A549 (cell line): ENCODE data around the gene LSM7. TPM values are rescaled to one million over a fixed set of nuclear protein-coding genes. Genes with fewer than 3 reads are reported as not detected.

ENCODE experiments used
- ATAC-seq, 2 experiments: fragments of 200-7000 bp in 1 of 2; fragments of >200 bp in 1 of 2; cut with Nextera tagmentation in 1 of 2; cut with Tn5 transposase in 1 of 2; 3 replicates each; pipeline versions ENCODE4 v1.8.0 to v1.9.1; 2018 to 2020; ENCODE audit warnings: mild to moderate bottlenecking in 1 of 2, moderate library complexity in 1 of 2
- CTCF ChIA-PET: fragments of 300-600 bp; sonication (Branson Sonifier 250); formaldehyde crosslinking; extraction: SDS; loops from one replicate; lab custom pipeline; 2021; ENCODE audit warnings: antibody characterized with exemption, inconsistent platforms; lab: Yijun Ruan, JAX
- POLR2A ChIA-PET: fragments of 350-600 bp; formaldehyde crosslinking; extraction: SDS; loops from one replicate; lab custom pipeline; 2021; ENCODE audit warnings: antibody characterized with exemption, inconsistent platforms; lab: Yijun Ruan, JAX
- DNase-seq, 2 experiments: peaks; one replicate each; pipeline versions ENCODE4 v3.0.0 to v3.0.0-alpha.2; 2011 to 2016; ENCODE audit warnings: low read depth in 1 of 2, low spot score in 1 of 2
- FAIRE-seq: peaks from 2 replicates; lab custom pipeline; 2011; peaks lifted over from hg19 to GRCh38; lab: Jason Lieb, UNC
- H3K27ac ChIP-seq, 2 experiments: fragments of >200 bp; sonication (Bioruptor Twin); formaldehyde crosslinking; 3 replicates each; pipeline ENCODE4 v1.5.1; 2016 to 2017
- H3K4me1 ChIP-seq: fragments of >200 bp; sonication (Bioruptor Twin); formaldehyde crosslinking; 3 replicates; pipeline ENCODE4 v1.6.1; 2016
- H3K4me2 ChIP-seq: fragments of >200 bp; sonication (Bioruptor Twin); formaldehyde crosslinking; 3 replicates; pipeline ENCODE4 v1.6.1; 2016
- H3K4me3 ChIP-seq: fragments of >200 bp; sonication (Bioruptor Twin); formaldehyde crosslinking; 3 replicates; pipeline ENCODE4 v1.5.1; 2016
- H3K9me3 ChIP-seq: fragments of >200 bp; sonication (Bioruptor Twin); formaldehyde crosslinking; 3 replicates; pipeline ENCODE4 v1.6.1; 2016
- CBX2 ChIP-seq: fragments of 200-600 bp; sonication (generic); IDR thresholded peaks from 2 replicates; pipeline ENCODE4 v1.6.1; 2016; ENCODE audit warnings: low read depth, mild to moderate bottlenecking, borderline replicate concordance
- CHD4 ChIP-seq: fragments of 200-600 bp; sonication (generic); IDR thresholded peaks from 2 replicates; pipeline ENCODE4 v1.6.1; 2016; ENCODE audit warnings: antibody characterized with exemption, mild to moderate bottlenecking, borderline replicate concordance
- EHF ChIP-seq: fragments of 250-450 bp; sonication (Bioruptor Pico); IDR thresholded peaks from 2 replicates; pipeline ENCODE4 v1.5.0; 2020; ENCODE audit warnings: mild to moderate bottlenecking
- EP300 ChIP-seq, 2 experiments: fragments of >200 bp; sonication (Bioruptor Twin); formaldehyde crosslinking; IDR thresholded peaks; 2 replicates in 1 of 2; 3 replicates in 1 of 2; pipeline ENCODE4 v1.6.1; 2016 to 2017
- FOSB ChIP-seq: fragments of 250-450 bp; sonication (Bioruptor Pico); IDR thresholded peaks from 2 replicates; pipeline ENCODE4 v1.5.0; 2020; ENCODE audit warnings: mild to moderate bottlenecking, moderate library complexity
- GATA3 ChIP-seq: IDR thresholded peaks from 2 replicates; pipeline ENCODE4 v1.6.1; 2012; ENCODE audit warnings: borderline replicate concordance
- HOXB5 ChIP-seq: fragments of 250-450 bp; sonication (Bioruptor Pico); IDR thresholded peaks from 2 replicates; pipeline ENCODE4 v1.5.0; 2020; ENCODE audit warnings: mild to moderate bottlenecking, moderate library complexity
- JUN ChIP-seq, 2 experiments: fragments of >200 bp; sonication (Bioruptor Twin); formaldehyde crosslinking; IDR thresholded peaks; 2 replicates in 1 of 2; 3 replicates in 1 of 2; pipeline ENCODE4 v1.6.1; 2016 to 2017
- JUNB ChIP-seq: fragments of >200 bp; sonication (Bioruptor Twin); formaldehyde crosslinking; IDR thresholded peaks from 2 replicates; pipeline ENCODE4 v1.6.1; 2016
- KDM5A ChIP-seq: fragments of 200-600 bp; sonication (generic); IDR thresholded peaks from 2 replicates; pipeline ENCODE4 v1.6.1; 2016; ENCODE audit warnings: antibody characterized with exemption, mild to moderate bottlenecking
- MAZ ChIP-seq: fragments of 150-350 bp; IDR thresholded peaks from 2 replicates; pipeline ENCODE4 v1.6.1; 2014; ENCODE audit warnings: antibody characterized with exemption, low read depth, low read length, borderline replicate concordance
- PHF8 ChIP-seq: fragments of 200-600 bp; sonication (generic); IDR thresholded peaks from 2 replicates; pipeline ENCODE4 v1.6.1; 2016; ENCODE audit warnings: low read depth, mild to moderate bottlenecking, antibody characterized with exemption, moderate library complexity, borderline replicate concordance
- RCOR1 ChIP-seq: fragments of 150-350 bp; IDR thresholded peaks from 2 replicates; pipeline ENCODE4 v1.6.1; 2014; ENCODE audit warnings: antibody characterized with exemption, low read length, low read depth
- RFX5 ChIP-seq: fragments of 450-650 bp; IDR thresholded peaks from 2 replicates; pipeline ENCODE4 v1.7.1; 2014; ENCODE audit warnings: antibody characterized with exemption, mild to moderate bottlenecking, moderate library complexity
- SREBF2 ChIP-seq: fragments of 450-650 bp; IDR thresholded peaks from 2 replicates; pipeline ENCODE4 v1.6.1; 2014; ENCODE audit warnings: mild to moderate bottlenecking, moderate library complexity
- TFCP2L1 ChIP-seq: fragments of 250-450 bp; sonication (Bioruptor Pico); IDR thresholded peaks from 2 replicates; pipeline ENCODE4 v1.5.0; 2021; ENCODE audit warnings: mild to moderate bottlenecking
- ZFP36 ChIP-seq: fragments of 450-650 bp; IDR thresholded peaks from 2 replicates; pipeline ENCODE4 v1.6.1; 2014; ENCODE audit warnings: borderline replicate concordance; ENCODE audit not compliant: partially characterized antibody
- WGBS: methylation state at CpG from one replicate; pipeline ENCODE4 v1.1.6; 2017; ENCODE audit errors: missing lambda C conversion rate; 5-methylcytosine and 5-hydroxymethylcytosine counted together
- polyA plus RNA-seq, 4 experiments: library from polyadenylated mRNA; depleted of rRNA in 3 of 4; stranded (reverse); fragments of >200 nt; fragmentation: RNase III in 1 of 4; extraction: RNeasy Plus Mini Kit Qiagen cat#74134 plus additional on column Dnase treatment in 1 of 4; gene quantifications; 2 replicates in 3 of 4; 3 replicates in 1 of 4; pipeline ENCODE4 v1.2.3, GENCODE V29; 2011 to 2017
- TF ChIP-seq, protein P1 (sequence below): fragments of 450-650 bp; IDR thresholded peaks from 2 replicates; pipeline ENCODE4 v1.6.1; 2014; ENCODE audit warnings: antibody characterized with exemption
- TF ChIP-seq, protein P2 (sequence below): fragments of >200 bp; sonication (Bioruptor Twin); formaldehyde crosslinking; IDR thresholded peaks from 3 replicates; pipeline ENCODE4 v1.6.1; 2016
- TF ChIP-seq, protein P3 (sequence below): fragments of >200 bp; sonication (Bioruptor Twin); formaldehyde crosslinking; IDR thresholded peaks from 2 replicates; pipeline ENCODE4 v1.6.1; 2016
- TF ChIP-seq, protein P4 (sequence below): fragments of 250-450 bp; sonication (Bioruptor Pico); IDR thresholded peaks from 2 replicates; pipeline ENCODE4 v1.5.0; 2021; ENCODE audit warnings: mild to moderate bottlenecking, moderate library complexity, borderline replicate concordance
- TF ChIP-seq, protein P5 (sequence below): fragments of 200-600 bp; sonication (generic); IDR thresholded peaks from 2 replicates; pipeline ENCODE4 v1.6.1; 2016; ENCODE audit warnings: antibody characterized with exemption, mild to moderate bottlenecking, moderate library complexity
- TF ChIP-seq, protein P6 (sequence below): IDR thresholded peaks from 2 replicates; pipeline ENCODE4 v1.6.1; 2012

LSM7 gene
- polyA plus RNA-seq, 2 of the 4 experiments (the other 2 are of a cell fraction): 140 to 144 TPM

DNA sequence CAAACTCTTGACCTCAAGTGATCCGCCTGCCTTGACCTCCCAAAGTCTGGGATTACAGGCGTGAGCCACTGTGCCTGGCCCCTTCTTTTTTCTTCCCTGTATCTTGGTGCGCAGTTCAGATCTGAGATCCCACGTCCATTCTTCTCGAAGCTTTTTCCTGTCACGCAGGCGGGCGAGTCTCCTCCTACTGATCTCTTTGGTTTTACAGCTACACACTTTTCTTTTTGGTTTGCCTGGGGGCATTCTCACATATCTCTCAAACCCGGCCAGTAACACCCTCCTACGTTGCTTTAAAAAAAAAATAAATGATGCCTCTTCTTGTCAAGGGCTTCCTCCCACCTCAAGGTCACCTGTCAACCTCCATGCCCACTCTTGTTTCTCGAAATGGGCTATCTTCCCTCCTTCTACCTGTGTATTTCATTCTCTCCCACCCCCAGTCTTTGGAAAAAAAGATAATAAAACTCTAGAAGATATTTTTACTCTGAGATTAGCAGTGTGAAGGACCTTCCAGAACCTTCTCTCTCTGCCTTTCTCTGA is 43.8 kb upstream of the LSM7 start:
- CTCF ChIA-PET: no interaction called here

DNA sequence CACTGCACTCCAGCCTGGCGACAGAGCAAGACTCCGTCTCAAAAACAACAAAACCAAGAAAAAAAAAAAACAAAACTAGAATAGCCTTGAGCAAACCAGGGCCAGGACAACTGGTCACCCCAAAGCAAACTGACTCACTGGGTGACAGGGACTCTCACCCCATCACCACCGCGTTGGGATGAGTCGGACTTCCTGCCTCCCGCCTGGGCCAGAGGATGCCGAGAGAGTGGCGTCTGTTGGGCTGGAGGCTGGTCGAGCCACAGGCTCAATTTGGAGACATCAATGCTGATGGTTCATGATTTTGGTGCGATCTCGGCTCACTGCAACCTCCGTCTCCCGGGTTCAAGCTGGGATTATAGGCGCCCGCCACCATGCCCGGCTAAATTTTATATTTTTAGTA is 43.3 kb upstream of the LSM7 start:
- Histone ChIP-seq H3K4me3 (no peak overlapping the region), H3K4me1 (no peaks in the 10 kb centered on the region), H3K4me2 (no peak overlapping the region), H3K9me3 (no peaks in the 10 kb centered on the region), H3K27ac (no peak overlapping the region)
- no peak for DNase-seq
- TF ChIP-seq SREBF2 (no peak), MAZ (no peak), EP300 (IDR thresholded peaks at IDR 0.05) (no peak), CHD4 (no peak), TFCP2L1 (no peak), FOSB (CRISPR knock-in tag) (no peak), GATA3 (no peak), EHF (no peak), RFX5 (no peak), JUN (IDR thresholded peaks at IDR 0.05) (no peak)
- TF ChIP-seq, protein P1, sequence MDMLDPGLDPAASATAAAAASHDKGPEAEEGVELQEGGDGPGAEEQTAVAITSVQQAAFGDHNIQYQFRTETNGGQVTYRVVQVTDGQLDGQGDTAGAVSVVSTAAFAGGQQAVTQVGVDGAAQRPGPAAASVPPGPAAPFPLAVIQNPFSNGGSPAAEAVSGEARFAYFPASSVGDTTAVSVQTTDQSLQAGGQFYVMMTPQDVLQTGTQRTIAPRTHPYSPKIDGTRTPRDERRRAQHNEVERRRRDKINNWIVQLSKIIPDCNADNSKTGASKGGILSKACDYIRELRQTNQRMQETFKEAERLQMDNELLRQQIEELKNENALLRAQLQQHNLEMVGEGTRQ: no peak
- TF ChIP-seq, protein P2, sequence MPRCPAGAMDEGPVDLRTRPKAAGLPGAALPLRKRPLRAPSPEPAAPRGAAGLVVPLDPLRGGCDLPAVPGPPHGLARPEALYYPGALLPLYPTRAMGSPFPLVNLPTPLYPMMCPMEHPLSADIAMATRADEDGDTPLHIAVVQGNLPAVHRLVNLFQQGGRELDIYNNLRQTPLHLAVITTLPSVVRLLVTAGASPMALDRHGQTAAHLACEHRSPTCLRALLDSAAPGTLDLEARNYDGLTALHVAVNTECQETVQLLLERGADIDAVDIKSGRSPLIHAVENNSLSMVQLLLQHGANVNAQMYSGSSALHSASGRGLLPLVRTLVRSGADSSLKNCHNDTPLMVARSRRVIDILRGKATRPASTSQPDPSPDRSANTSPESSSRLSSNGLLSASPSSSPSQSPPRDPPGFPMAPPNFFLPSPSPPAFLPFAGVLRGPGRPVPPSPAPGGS: no peak
- TF ChIP-seq, protein P3, sequence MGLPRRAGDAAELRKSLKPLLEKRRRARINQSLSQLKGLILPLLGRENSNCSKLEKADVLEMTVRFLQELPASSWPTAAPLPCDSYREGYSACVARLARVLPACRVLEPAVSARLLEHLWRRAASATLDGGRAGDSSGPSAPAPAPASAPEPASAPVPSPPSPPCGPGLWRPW: no peak
- 54% methylated on average over 16 of the region's 16 CpGs for WGBS
- FAIRE-seq: no peak
- ChIA-PET CTCF (interaction anchor here (1.7 kb wide), 1 partner anchor 28 kb away, joined by 4 read pairs; no protein-coding TSS in a partner anchor), POLR2A (no interaction called here)
- peak in 1 of 2 experiments; percentile 44; a peak in 1 of 6 replicates for ATAC-seq

More for the DNA sequence above, 43.8 kb upstream of the LSM7 start:
- ATAC-seq (no peak), FAIRE-seq (no peak), DNase-seq (no peak)
- no peaks in the 10 kb centered on the region for H3K9me3 ChIP-seq
- WGBS: 73% methylated on average over 11 of the region's 11 CpGs
- POLR2A ChIA-PET: no interaction called here
- TF ChIP-seq ZFP36 (no peak), CBX2 (no peak), KDM5A (no peak), JUNB (no peak)
- TF ChIP-seq, protein P4, sequence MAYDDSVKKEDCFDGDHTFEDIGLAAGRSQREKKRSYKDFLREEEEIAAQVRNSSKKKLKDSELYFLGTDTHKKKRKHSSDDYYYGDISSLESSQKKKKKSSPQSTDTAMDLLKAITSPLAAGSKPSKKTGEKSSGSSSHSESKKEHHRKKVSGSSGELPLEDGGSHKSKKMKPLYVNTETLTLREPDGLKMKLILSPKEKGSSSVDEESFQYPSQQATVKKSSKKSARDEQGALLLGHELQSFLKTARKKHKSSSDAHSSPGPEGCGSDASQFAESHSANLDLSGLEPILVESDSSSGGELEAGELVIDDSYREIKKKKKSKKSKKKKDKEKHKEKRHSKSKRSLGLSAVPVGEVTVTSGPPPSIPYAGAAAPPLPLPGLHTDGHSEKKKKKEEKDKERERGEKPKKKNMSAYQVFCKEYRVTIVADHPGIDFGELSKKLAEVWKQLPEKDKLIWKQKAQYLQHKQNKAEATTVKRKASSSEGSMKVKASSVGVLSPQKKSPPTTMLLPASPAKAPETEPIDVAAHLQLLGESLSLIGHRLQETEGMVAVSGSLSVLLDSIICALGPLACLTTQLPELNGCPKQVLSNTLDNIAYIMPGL: no peak
- H3K4me3 ChIP-seq: no peak overlapping the region
- H3K27ac ChIP-seq: no peak overlapping the region
- H3K4me2 ChIP-seq: no peak overlapping the region
- H3K4me1 ChIP-seq: no peaks in the 10 kb centered on the region

DNA sequence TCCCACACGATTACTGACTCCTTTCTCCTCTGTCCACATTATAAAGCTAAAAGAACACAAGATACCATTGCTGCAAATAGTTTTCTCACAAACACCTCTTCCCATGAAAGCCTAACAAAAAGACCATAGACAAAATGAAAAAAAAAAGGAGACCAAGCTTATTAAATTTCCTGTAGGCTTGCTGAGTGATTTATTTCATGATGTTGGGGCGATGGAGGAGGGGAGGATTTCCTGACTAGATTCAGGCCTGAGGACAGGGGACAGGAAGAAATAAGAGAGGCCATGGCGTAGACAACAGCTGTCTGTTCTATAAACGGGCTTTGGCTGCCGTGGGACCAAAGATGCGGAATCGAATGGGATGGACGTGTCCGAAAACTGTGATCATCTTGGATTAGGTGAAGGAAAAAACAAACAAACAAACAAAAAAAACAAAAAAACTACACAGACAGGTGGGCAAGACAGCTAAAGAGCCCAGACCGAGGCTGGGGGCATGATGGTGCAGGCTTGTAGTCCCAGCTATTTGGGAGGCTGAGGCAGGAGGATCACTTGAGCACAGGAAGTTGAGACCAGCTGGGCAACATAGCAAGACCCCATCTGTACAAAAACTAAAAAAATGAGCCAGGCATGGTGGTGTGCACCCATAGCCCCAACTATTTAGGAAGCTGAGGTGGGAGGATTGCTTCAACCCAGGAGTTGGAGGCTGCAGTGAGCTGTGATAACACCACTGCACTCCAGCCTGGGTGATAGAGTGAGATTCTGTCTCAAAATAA is 37.0 kb upstream of the LSM7 start:
- 74% methylated on average over 10 of the region's 10 CpGs for WGBS
- TF ChIP-seq RCOR1 (no peak), HOXB5 (CRISPR knock-in tag) (no peak), PHF8 (no peak)
- TF ChIP-seq, protein P5, sequence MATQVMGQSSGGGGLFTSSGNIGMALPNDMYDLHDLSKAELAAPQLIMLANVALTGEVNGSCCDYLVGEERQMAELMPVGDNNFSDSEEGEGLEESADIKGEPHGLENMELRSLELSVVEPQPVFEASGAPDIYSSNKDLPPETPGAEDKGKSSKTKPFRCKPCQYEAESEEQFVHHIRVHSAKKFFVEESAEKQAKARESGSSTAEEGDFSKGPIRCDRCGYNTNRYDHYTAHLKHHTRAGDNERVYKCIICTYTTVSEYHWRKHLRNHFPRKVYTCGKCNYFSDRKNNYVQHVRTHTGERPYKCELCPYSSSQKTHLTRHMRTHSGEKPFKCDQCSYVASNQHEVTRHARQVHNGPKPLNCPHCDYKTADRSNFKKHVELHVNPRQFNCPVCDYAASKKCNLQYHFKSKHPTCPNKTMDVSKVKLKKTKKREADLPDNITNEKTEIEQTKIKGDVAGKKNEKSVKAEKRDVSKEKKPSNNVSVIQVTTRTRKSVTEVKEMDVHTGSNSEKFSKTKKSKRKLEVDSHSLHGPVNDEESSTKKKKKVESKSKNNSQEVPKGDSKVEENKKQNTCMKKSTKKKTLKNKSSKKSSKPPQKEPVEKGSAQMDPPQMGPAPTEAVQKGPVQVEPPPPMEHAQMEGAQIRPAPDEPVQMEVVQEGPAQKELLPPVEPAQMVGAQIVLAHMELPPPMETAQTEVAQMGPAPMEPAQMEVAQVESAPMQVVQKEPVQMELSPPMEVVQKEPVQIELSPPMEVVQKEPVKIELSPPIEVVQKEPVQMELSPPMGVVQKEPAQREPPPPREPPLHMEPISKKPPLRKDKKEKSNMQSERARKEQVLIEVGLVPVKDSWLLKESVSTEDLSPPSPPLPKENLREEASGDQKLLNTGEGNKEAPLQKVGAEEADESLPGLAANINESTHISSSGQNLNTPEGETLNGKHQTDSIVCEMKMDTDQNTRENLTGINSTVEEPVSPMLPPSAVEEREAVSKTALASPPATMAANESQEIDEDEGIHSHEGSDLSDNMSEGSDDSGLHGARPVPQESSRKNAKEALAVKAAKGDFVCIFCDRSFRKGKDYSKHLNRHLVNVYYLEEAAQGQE: no peak
- TF ChIP-seq, protein P6, sequence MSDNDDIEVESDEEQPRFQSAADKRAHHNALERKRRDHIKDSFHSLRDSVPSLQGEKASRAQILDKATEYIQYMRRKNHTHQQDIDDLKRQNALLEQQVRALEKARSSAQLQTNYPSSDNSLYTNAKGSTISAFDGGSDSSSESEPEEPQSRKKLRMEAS: no peak
- TF ChIP-seq, all 56 proteins: peak for 0
- Histone ChIP-seq H3K9me3 (no peaks in the 10 kb centered on the region), H3K27ac (no peak overlapping the region), H3K4me3 (no peak overlapping the region), H3K4me1 (0 out of 3 replicates have a peak, but pooled peaks cover 4% of the 10 kb centered on the region), H3K4me2 (no peak overlapping the region)
- ATAC-seq (no peak), DNase-seq (no peak), FAIRE-seq (no peak)
- ChIA-PET POLR2A (no interaction called here), CTCF (interaction anchor here (1.5 kb wide), 1 partner anchor 12 kb away, joined by 5 read pairs; no protein-coding TSS in a partner anchor)
